COLO668 (cell line): ENCODE measurements around the gene ZNF26.
A peak's percentile ranks its signal among the peaks of the same experiment; 100 is the strongest.
"Not testable (repeated sequence)": the region's sequence is repeated elsewhere in the genome, so short reads cannot be mapped to it uniquely, and the experiment has no call there.

Experiments
- DNase-seq: peaks from one replicate; lab custom pipeline; 2025; ENCODE audit not compliant: unreplicated experiment; lab: John Stamatoyannopoulos, UW

Gene ZNF26

GRCh38 chr12:132986001-132986884, at the start of gene ZNF26:
TSS of gene ZNF26 (plus strand) at chr12:132986367. CDS start at chr12:132986841, 474 bp downstream.
- peak; percentile 92 for DNase-seq

DNA sequence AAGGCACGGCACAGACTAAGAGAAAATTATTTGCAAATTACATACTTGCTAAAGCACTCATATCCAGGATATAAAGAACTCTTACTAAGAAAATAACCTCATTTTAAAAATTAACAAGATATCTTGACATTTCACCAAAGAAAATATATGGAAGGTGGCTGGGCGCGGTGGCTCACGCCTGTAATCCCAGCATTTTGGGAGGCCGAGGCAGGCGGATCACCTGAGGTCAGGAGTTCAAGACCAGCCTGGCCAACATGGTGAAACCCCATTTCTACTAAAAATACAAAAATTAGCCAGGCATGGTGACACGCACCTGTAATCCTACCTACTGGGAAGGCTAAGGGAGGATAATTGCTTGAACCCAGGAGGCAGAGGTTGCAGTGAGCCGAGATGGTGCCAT, 49.2 kb upstream of the ZNF26 start:
- not testable (repeated sequence) for DNase-seq

- DNase-seq, result no peak
These were observed 48.7 kb upstream of the ZNF26 start for GRCh38 chr12:132937476-132937875.

- DNase-seq, result not testable (repeated sequence)
These were observed 47.4 kb upstream of the ZNF26 start for GRCh38 chr12:132938807-132939206.

DNA sequence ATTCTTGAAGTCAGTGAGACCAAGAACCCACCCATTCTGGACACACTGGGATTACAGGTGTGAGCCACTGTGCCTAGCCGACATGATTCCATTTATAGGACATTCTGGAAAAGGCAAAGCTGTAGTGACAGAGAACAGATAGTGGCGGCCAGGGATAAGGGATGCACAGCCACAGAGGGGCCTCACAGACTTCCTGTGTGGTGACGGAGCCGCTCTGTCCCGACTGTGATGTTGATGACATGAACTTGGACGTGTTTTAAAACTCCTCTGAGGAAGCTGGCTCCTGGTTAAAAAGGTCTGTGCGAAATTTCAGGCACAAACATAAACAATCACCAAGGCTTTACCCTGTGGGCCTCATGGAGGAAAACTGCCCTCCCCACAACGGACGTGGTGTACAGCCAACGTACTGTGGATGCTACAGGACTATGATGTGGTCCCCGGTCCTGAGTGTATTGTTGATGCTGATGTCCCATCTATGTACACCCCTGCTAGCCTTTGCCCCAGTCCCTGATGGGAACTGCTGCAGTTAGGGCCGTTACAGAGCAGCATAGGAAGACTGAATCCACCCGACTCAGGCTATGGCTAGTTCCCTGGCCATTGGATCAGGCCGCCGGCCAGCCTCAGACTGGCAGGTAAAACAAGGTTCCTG, 46.0 kb upstream of the ZNF26 start:
- DNase-seq, result no peak

DNA sequence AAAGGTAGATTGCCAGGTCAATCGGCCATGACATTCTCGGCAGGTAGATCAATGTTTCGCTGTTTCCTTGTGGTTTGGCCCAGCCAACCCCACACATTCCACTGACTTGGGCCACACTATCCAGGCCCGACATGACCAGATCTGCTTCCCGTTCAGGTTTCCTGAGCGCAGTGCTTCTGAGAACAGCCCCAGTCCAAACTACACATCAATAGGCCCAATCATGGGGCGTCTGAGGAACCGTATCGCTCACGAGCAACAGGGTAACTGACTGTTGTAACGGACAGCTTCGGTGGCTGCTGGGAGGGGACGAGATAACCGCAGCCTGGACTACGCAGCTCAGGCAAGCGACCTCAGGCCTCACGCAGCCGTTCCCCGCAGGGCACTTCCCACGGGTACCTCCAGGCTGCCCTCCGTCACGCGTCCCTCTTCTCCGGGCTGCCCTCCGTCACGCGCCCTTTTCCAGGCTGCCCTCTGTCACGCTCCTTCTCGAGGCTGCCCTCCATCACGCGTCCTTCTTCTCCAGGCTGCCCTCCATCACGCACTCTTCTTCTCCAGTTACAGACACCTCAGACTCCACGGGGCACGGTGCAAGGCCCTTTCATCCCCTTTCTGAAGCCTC, 44.7 kb upstream of the ZNF26 start:
- DNase-seq, result no peak

DNA sequence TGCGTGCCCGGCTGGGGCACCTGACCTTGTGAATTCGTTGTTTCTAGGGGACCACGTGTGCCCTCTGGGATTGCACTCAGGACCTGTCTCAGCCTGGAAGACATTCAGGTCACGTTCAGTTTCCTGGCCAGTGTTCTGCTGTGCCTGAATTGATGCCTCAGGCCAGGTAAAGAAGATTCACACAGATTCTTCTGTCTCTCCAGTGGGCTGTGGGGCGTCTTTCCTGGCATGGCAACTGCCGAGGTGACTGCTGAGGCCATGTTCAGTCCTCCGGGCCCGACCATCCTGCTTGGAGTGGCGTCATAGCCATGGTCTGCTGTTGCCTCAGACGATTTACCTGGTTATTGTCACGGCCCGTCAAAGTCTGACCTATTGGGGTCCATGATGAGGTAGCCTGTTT, 43.6 kb upstream of the ZNF26 start:
- DNase-seq, result no peak

DNA sequence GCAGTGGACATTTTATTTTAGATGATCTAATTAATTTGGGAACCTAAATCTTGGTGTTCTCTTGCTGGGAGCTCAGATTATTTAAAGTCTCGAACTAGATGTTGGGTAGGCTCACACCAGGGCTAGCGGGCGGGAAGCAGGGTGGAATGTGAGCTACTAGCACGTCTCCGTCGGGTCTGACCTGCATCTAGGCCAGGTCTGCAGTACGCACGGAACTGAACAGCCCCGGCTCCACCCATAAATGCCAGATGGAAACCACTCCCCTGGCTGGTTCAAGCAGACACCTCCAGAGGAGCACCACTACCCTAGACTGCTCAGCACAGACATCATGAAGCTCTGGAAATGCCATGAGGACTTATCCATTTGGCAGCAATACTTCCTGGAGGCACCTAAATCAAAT, 40.4 kb upstream of the ZNF26 start:
- no peak for DNase-seq

DNA sequence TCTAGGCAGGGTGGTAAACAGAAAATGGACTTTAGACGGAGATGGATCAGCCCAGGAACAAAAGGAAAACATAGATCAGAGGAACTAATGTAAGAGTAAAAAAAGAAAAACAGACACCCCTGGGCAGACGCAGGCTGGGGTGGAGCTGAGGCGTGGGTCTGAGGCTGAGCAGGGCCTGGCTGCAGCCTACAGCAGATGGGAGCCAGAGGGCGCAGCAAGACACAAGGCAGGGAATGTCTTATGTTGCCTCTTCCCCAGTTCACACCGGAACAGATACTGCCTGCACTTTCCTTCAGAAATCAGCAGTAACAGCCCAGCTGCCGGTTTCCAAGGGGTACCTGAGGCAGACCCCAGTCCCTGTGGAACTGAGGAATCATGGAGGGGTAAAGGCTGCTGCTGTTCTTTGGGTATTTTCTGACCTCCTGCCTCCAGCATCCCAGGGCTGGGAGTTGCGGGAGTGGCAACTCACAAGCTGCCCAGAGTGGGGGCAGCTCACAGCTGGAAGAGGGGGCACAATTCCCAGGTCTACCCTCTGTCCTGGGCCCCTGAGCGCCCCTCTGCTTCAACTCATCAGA, 39.8 kb upstream of the ZNF26 start:
- no peak for DNase-seq

- no peak for DNase-seq
These were observed 37.8 kb upstream of the ZNF26 start for GRCh38 chr12:132948146-132949066.

GRCh38 chr12:132949936-132950837, 36.0 kb upstream of the ZNF26 start:
- no peak for DNase-seq

DNA sequence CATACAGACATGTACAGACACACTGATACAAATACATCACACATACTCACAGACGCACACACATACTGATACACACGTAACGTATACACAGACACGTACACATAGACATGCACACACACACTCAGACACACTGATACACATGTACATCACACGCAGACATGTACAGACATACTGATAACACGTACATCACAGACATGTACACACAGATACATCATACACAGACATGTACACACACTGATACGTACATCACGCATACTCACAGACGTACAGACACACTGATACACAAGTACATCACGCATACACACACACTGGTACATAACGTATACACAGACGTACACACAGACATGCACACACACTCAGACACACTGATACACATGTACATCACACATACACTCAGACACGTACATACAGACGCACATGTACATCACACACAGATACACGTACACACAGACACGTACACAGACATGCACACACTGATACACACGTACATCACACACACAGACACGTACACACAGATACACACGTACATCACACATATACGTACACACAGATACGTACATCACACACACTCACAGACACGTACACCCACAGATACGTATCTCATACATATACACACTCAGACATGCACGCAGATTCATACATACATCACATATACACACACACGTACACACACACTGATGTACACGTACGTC, 35.2 kb upstream of the ZNF26 start:
- no peak for DNase-seq

DNA sequence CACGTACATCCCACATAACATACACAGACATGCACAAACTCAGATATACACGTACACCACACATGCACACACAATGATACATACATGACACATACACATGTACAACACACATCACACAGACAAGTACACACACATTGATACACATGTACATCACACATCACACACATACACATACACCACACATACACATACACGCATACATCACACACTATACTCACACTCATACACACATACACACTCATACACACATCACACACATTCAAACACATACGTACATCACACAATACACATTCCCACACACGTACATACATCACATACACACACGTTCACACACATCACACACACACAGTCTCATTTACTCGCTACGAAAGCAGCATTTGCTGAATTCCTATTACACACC, 34.5 kb upstream of the ZNF26 start:
- no peak for DNase-seq

DNA sequence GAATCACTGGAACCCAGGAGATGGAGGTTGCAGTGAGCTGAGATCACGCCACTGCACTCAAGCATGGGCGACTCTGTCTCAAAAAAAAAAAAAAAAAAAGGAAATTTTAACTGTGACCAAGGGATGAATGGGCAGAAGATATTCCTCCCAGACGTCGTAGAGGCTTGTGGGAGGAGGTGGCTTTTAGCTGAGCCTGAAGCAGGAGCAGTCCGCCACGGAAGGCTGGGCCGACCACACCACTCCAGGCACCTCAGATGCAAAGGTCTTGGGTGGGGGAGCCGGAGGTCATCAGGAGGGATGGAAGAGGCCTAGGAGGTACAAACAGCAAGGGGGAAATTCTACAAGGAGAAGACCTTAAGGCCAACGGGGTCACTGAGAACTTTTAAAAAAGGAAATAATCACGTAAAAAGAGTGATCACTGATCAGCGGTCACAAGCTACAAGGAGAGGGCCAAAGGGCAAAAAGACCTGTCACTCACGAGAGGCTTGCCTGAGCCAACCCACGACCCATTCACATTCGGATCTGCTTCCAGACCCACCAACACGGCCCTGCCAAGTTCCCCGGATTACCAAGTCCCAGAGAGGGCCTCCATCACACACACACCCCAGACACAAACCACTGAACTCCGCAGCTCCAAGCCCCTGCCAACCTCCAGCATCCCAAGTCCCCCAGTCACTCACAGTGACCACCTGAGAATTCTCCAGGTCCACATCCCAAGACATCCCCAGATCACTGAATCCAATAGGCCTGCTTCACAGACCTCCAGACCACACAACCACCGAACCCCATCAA, 33.6 kb upstream of the ZNF26 start:
- no peak for DNase-seq

DNA sequence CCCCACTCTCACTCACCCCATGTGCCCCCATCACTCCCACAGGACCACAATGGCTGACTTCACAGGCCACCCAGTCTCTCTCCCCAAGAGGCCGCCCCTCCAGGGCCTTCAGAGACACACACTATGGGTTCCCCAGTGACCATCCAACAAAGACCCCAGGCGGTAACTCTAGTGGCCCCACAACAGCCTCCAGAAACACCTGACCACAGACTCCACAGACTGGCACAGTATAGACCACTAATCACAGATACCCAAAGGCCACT, 33.1 kb upstream of the ZNF26 start:
- no peak for DNase-seq

GRCh38 chr12:132953771-132954170, 32.4 kb upstream of the ZNF26 start:
- no peak for DNase-seq

DNA sequence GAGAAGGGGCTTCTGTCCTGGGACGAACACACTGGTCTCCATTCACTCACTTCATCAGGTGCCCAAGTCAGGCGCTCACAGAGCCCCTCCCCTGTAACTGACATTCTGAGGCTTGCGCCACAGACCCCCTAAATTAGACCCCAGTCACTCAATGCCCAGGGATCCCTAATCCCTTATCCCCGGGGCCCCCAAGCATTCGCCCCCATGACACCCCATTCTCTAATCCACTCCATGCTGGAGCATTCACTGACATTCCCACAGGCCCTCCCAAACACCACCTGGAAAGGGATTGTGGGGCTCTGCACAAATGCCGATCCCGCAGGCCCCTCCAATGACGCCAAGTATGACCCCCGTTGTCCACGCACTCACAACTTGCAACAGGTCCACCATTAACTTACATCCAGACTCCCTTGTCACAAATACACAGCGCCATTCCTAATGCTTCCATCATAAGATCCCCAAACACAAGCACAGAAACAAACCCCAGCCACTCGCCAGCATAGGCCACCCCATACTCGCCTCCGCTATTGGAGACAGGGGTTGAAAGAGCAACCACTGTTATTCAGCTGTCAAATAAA, 31.6 kb upstream of the ZNF26 start:
- DNase-seq, result no peak
